GM12892 (cell line): ENCODE results near the gene CAPZA1. TPM values are rescaled to one million over a fixed set of nuclear protein-coding genes. Genes with fewer than 3 reads are reported as not detected.

ENCODE experiments used
- DNase-seq: peaks from one replicate; pipeline ENCODE4 v3.0.0; 2011; ENCODE audit not compliant: insufficient read length
- FAIRE-seq: peaks from 2 replicates; lab custom pipeline; 2011; peaks lifted over from hg19 to GRCh38; lab: Jason Lieb, UNC
- POLR2A ChIP-seq: IDR thresholded peaks from 2 replicates; pipeline ENCODE4 v1.6.1; 2011; ENCODE audit warnings: low read depth, low read length, control low read depth
- POLR2AphosphoS5 ChIP-seq: IDR thresholded peaks from 2 replicates; pipeline ENCODE4 v1.6.1; 2011; ENCODE audit warnings: low read depth, low read length, control low read depth
- TAF1 ChIP-seq: IDR thresholded peaks from 2 replicates; pipeline ENCODE4 v1.6.1; 2011; ENCODE audit warnings: low read depth, mild to moderate bottlenecking, control low read depth, low read length, borderline replicate concordance
- polyA plus RNA-seq: library from polyadenylated mRNA; unstranded; fragments of >200 nt; gene quantifications from one replicate; pipeline ENCODE4 v1.2.1, GENCODE V29; 2012; ENCODE audit warnings: missing spikeins, inconsistent platforms; ENCODE audit not compliant: missing spikeins

The CAPZA1 gene
- 216 TPM for polyA plus RNA-seq

GRCh38 chr1:112619518-112620376 lies at the start of gene CAPZA1:
Gene CAPZA1, plus strand, starts transcription at chr1:112619832. Its CDS starts 13 bp downstream, at chr1:112619845.
- peak; percentile 81 for FAIRE-seq

GRCh38 chr1:112575154-112575804 lies 44.4 kb upstream of the CAPZA1 start:
- no peak for DNase-seq
- FAIRE-seq: no peak
- TF ChIP-seq TAF1 (no peak), POLR2AphosphoS5 (no peak), POLR2A (no peak)

More at GRCh38 chr1:112619518-112620376, at the start of gene CAPZA1:
- peak; percentile 69 for DNase-seq
- TF ChIP-seq TAF1 (peak; percentile 98), POLR2A (peak; percentile 94), POLR2AphosphoS5 (peak; percentile 81; the same call in 1 of the 2 replicates)

- DNase-seq (no peak), FAIRE-seq (no peak)
- no peak for TF ChIP-seq TAF1
These were observed 43.4 kb upstream of the CAPZA1 start for GRCh38 chr1:112576240-112576639.

- no peak for DNase-seq
- no peak for FAIRE-seq
- no peak for TF ChIP-seq TAF1
- TF ChIP-seq POLR2A: no peak
- TF ChIP-seq POLR2AphosphoS5: no peak
These were observed 39.7 kb upstream of the CAPZA1 start for GRCh38 chr1:112579801-112580510.

GRCh38 chr1:112581586-112582192 lies 37.9 kb upstream of the CAPZA1 start:
- no peak for DNase-seq
- TF ChIP-seq POLR2AphosphoS5 (no peak), POLR2A (no peak), TAF1 (no peak)
- no peak for FAIRE-seq

GRCh38 chr1:112583366-112583765 lies 36.3 kb upstream of the CAPZA1 start:
- TF ChIP-seq TAF1 (no peak), POLR2AphosphoS5 (no peak), POLR2A (no peak)

GRCh38 chr1:112589766-112590165 lies 29.9 kb upstream of the CAPZA1 start:
- no peak for DNase-seq
- TF ChIP-seq POLR2AphosphoS5 (no peak), TAF1 (no peak), POLR2A (no peak)
- FAIRE-seq: no peak

More at GRCh38 chr1:112583366-112583765, 36.3 kb upstream of the CAPZA1 start:
- DNase-seq: no peak
- no peak for FAIRE-seq

- no peak for FAIRE-seq
- TF ChIP-seq POLR2A (no peak), POLR2AphosphoS5 (no peak)
- no peak for DNase-seq
These were observed 25.3 kb upstream of the CAPZA1 start for GRCh38 chr1:112594208-112594876.

GRCh38 chr1:112599477-112599876 lies 20.2 kb upstream of the CAPZA1 start:
- DNase-seq (no peak), FAIRE-seq (no peak)
- TF ChIP-seq POLR2A (no peak), POLR2AphosphoS5 (no peak), TAF1 (no peak)

GRCh38 chr1:112603012-112603411 lies 16.6 kb upstream of the CAPZA1 start:
- FAIRE-seq (no peak), DNase-seq (no peak)
- no peak for TF ChIP-seq POLR2A
- TF ChIP-seq TAF1: no peak
- TF ChIP-seq POLR2AphosphoS5: no peak

- no peak for DNase-seq
- TF ChIP-seq POLR2A: no peak
- TF ChIP-seq TAF1: no peak
These were observed 16.1 kb upstream of the CAPZA1 start for GRCh38 chr1:112603541-112603940.

More at GRCh38 chr1:112603541-112603940, 16.1 kb upstream of the CAPZA1 start:
- no peak for FAIRE-seq
